Panc1 (cell line): ENCODE results near the gene CMYA5. TPM values are rescaled to one million over a fixed set of nuclear protein-coding genes. Genes with fewer than 3 reads are reported as not detected.

Source experiments
- ATAC-seq: fragments of 200-7000 bp; cut with Tn5 transposase; 2 replicates; pipeline ENCODE4 v1.9.1; 2020; ENCODE audit warnings: mild to moderate bottlenecking, moderate library complexity
- BruUV-seq: library from RNA; stranded (reverse); fragments of 400-500 nt; replicated peaks from 2 replicates; lab custom pipeline; 2021; lab: Mats Ljungman, UMichigan
- CTCF ChIA-PET: fragments of 300-600 bp; sonication (Branson Sonifier 250); formaldehyde crosslinking; loops from one replicate; lab custom pipeline; 2022; ENCODE audit warnings: antibody characterized with exemption; lab: Charles Lee
- POLR2A ChIA-PET: fragments of 300-600 bp; sonication (Branson Sonifier 250); formaldehyde crosslinking; loops from one replicate; lab custom pipeline; 2022; ENCODE audit warnings: antibody characterized with exemption; lab: Charles Lee
- DNase-seq: peaks from one replicate; pipeline ENCODE4 v3.0.0-alpha.2; 2010; ENCODE audit warnings: low read depth, low spot score
- H3K27ac ChIP-seq: 2 replicates; pipeline ENCODE4 v1.5.1; 2011; ENCODE audit warnings: mild to moderate bottlenecking, low read length, inconsistent platforms
- H3K27me3 ChIP-seq: fragments of 200-500 bp; sonication (Bioruptor generic); 2 replicates; pipeline ENCODE4 v1.6.0; 2014; ENCODE audit warnings: low read length, inconsistent platforms; ENCODE audit not compliant: control insufficient read depth, insufficient read depth
- H3K36me3 ChIP-seq: fragments of 200-500 bp; sonication (Bioruptor generic); 2 replicates; pipeline ENCODE4 v1.5.1; 2014; ENCODE audit warnings: inconsistent platforms, mild to moderate bottlenecking, low read length, moderate library complexity; ENCODE audit not compliant: control insufficient read depth, insufficient read depth
- H3K4me1 ChIP-seq: 2 replicates; pipeline ENCODE4 v1.5.1; 2011; ENCODE audit warnings: inconsistent platforms, mild to moderate bottlenecking, low read length, moderate library complexity; ENCODE audit not compliant: control insufficient read depth, insufficient read depth
- H3K4me3 ChIP-seq, 2 experiments: 2 replicates each; pipeline ENCODE4 v1.5.1; 2011 to 2012; ENCODE audit warnings: low read depth in 2 of 2, low read length in 2 of 2, mild to moderate bottlenecking in 2 of 2, inconsistent platforms in 1 of 2, moderate library complexity in 1 of 2
- H3K9me3 ChIP-seq: fragments of 200-500 bp; sonication (Bioruptor generic); 2 replicates; pipeline ENCODE4 v1.5.1; 2014; ENCODE audit warnings: low read depth, mild to moderate bottlenecking, inconsistent platforms, low read length, moderate library complexity; ENCODE audit not compliant: control insufficient read depth, insufficient read depth
- POLR2AphosphoS5 ChIP-seq: IDR thresholded peaks from 2 replicates; pipeline ENCODE4 v1.6.1; 2012; ENCODE audit warnings: mild to moderate bottlenecking, low read depth, low read length, moderate library complexity
- SIN3A ChIP-seq: IDR thresholded peaks from 2 replicates; pipeline ENCODE4 v1.6.1; 2012; ENCODE audit warnings: low read depth, mild to moderate bottlenecking, low read length, moderate library complexity, borderline replicate concordance; ENCODE audit not compliant: insufficient read depth
- TCF7L2 ChIP-seq: IDR thresholded peaks from 2 replicates; pipeline ENCODE4 v1.6.1; 2011; ENCODE audit warnings: mild to moderate bottlenecking, low read depth, low read length, inconsistent platforms
- in situ Hi-C: cut with HindIII; loops from 2 replicates; pipeline ENCODE4 v1.10.0; 2016; ENCODE audit warnings: low sequenced_read_pairs, low pct_unique_long_range_greater_than_20kb
- intact Hi-C: fragments of 100-400 bp; cut with micrococcal nuclease; formaldehyde crosslinking; loops from one replicate; pipeline ENCODE4 v1.10.0; 2022; ENCODE audit not compliant: unreplicated experiment
- total RNA-seq: library from RNA; stranded (reverse); gene quantifications from one replicate; pipeline ENCODE4 v1.2.1, GENCODE V29; 2021; ENCODE audit not compliant: unreplicated experiment
- TF ChIP-seq, protein P1 (sequence below), 2 experiments: IDR thresholded peaks; 2 replicates each; pipeline ENCODE4 v1.6.1; 2011 to 2012; ENCODE audit warnings: low read depth in 2 of 2, control low read depth in 1 of 2, low read length in 1 of 2, mild to moderate bottlenecking in 1 of 2, moderate library complexity in 1 of 2; ENCODE audit not compliant: insufficient read depth in 1 of 2
- TF ChIP-seq, protein P2 (sequence below): fragments of 450-650 bp; IDR thresholded peaks from 2 replicates; pipeline ENCODE4 v1.5.1; 2017; ENCODE audit warnings: mild to moderate bottlenecking

CMYA5 gene
- total RNA-seq, 1 experiment from 2014 or later, result 0.31 TPM

DNA sequence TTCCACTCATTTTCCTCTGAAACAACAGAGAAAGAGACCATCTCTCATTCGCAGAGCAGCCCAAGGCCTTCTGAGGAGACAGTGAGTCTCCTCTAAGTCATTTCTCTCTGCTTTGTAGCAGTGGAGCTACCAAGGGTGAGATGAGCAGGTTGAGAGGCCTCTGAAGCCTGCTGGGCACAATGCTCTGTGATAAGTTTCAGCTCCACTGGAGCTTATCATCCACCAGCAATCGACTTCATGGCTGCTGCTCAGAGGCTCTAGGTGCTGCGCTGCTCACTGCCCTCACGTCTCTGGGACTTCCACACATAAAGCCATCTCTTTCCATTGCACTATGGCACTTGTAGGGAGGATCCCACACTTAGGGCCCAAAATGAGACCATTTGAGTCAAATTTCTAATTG lies 96.3 kb downstream of the CMYA5 start:
- no TSS peak for BruUV-seq
- in situ Hi-C loops (no loop called here), intact Hi-C loops (no loop called here)
- Histone ChIP-seq H3K4me3 (no peak overlapping the region), H3K9me3 (no peaks in the 10 kb centered on the region), H3K36me3 (no peaks in the 10 kb centered on the region), H3K27ac (no peak overlapping the region), H3K4me1 (no peaks in the 10 kb centered on the region), H3K27me3 (peaks cover 4% of the 10 kb centered on the region; the same call in 1 of the 2 replicates)
- TF ChIP-seq TCF7L2 (no peak), POLR2AphosphoS5 (no peak), SIN3A (no peak)
- TF ChIP-seq, protein P1, sequence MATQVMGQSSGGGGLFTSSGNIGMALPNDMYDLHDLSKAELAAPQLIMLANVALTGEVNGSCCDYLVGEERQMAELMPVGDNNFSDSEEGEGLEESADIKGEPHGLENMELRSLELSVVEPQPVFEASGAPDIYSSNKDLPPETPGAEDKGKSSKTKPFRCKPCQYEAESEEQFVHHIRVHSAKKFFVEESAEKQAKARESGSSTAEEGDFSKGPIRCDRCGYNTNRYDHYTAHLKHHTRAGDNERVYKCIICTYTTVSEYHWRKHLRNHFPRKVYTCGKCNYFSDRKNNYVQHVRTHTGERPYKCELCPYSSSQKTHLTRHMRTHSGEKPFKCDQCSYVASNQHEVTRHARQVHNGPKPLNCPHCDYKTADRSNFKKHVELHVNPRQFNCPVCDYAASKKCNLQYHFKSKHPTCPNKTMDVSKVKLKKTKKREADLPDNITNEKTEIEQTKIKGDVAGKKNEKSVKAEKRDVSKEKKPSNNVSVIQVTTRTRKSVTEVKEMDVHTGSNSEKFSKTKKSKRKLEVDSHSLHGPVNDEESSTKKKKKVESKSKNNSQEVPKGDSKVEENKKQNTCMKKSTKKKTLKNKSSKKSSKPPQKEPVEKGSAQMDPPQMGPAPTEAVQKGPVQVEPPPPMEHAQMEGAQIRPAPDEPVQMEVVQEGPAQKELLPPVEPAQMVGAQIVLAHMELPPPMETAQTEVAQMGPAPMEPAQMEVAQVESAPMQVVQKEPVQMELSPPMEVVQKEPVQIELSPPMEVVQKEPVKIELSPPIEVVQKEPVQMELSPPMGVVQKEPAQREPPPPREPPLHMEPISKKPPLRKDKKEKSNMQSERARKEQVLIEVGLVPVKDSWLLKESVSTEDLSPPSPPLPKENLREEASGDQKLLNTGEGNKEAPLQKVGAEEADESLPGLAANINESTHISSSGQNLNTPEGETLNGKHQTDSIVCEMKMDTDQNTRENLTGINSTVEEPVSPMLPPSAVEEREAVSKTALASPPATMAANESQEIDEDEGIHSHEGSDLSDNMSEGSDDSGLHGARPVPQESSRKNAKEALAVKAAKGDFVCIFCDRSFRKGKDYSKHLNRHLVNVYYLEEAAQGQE (IDR thresholded peaks at IDR 0.05; ENCODE audit: insufficient read depth in 1 of 2, low read depth in 2 of 2, low read length in 1 of 2), result no peak
- TF ChIP-seq, protein P2, sequence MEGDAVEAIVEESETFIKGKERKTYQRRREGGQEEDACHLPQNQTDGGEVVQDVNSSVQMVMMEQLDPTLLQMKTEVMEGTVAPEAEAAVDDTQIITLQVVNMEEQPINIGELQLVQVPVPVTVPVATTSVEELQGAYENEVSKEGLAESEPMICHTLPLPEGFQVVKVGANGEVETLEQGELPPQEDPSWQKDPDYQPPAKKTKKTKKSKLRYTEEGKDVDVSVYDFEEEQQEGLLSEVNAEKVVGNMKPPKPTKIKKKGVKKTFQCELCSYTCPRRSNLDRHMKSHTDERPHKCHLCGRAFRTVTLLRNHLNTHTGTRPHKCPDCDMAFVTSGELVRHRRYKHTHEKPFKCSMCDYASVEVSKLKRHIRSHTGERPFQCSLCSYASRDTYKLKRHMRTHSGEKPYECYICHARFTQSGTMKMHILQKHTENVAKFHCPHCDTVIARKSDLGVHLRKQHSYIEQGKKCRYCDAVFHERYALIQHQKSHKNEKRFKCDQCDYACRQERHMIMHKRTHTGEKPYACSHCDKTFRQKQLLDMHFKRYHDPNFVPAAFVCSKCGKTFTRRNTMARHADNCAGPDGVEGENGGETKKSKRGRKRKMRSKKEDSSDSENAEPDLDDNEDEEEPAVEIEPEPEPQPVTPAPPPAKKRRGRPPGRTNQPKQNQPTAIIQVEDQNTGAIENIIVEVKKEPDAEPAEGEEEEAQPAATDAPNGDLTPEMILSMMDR, result no peak
- CTCF ChIA-PET, result interaction anchor here (0.6 kb wide), 1 partner anchor 1364 kb away, joined by 3 read pairs; no protein-coding TSS in a partner anchor
- no peak for ATAC-seq
- POLR2A ChIA-PET, result no interaction called here
- DNase-seq, result no peak

DNA sequence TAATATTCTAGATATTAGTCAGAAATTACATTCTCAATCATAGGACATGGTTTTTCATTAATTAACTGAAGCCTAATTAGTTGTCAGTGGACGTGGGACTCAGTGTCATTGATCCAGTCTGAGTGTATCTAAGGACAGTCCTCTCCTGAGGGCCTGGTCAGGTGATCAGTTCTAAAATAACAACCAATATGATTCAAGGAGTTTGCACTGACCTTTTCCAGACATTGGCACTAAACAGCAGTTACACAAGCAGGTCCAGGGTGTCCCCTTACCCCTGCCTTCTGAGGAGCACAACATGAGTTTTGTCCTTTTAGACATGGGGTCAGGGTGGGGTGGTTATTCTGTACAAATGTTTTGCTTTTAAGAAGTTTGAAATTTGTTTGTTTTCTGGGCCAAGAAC lies 97.8 kb downstream of the CMYA5 start:
- intact Hi-C loops (no loop called here), in situ Hi-C loops (no loop called here)
- Histone ChIP-seq H3K36me3 (no peaks in the 10 kb centered on the region), H3K27ac (no peak overlapping the region), H3K9me3 (no peaks in the 10 kb centered on the region), H3K4me3 (no peak overlapping the region), H3K27me3 (peaks cover 4% of the 10 kb centered on the region; the same call in 1 of the 2 replicates), H3K4me1 (no peaks in the 10 kb centered on the region)
- no TSS peak for BruUV-seq
- no peak for DNase-seq
- POLR2A ChIA-PET, result no interaction called here
- CTCF ChIA-PET, result no interaction called here
- ATAC-seq, result no peak
- TF ChIP-seq, protein P2, result no peak
- TF ChIP-seq POLR2AphosphoS5, result no peak
- no peak for TF ChIP-seq TCF7L2
- TF ChIP-seq, protein P1 (IDR thresholded peaks at IDR 0.05; ENCODE audit: insufficient read depth in 1 of 2, low read depth in 2 of 2, low read length in 1 of 2), result no peak
- TF ChIP-seq SIN3A, result no peak
